NCI-H1092 treated with DMSO at 0.1 percent for 48 hours (cell line): ENCODE results near the gene SPARCL1.
"Not testable (repeated sequence)": the region's sequence is repeated elsewhere in the genome, so short reads cannot be mapped to it uniquely, and the experiment has no call there.

ENCODE experiments used
- DNase-seq: peaks from one replicate; lab custom pipeline; 2025; lab: John Stamatoyannopoulos, UW

Gene SPARCL1

DNA sequence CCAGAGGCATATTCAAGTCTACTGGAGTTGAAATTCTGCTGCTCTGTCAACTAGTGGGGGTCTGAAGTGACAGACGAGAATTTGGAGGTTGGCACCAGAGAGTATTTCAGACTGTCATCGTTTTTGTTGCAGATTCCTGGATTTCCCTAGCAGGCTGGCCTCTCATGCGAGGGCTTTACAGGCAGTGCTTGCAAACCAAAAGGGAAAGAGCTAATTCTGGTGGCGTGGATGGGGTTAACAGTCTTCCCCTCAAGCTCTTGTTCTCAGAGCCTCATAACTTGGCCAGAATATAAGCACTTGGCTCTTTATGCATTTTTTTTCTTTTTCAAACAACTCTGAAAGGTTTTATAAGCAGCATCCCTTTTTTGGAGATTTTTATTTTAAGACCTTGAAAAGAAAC is at the start of gene SPARCL1:
Gene SPARCL1 (minus strand): TSS at position 190 of the 400 bp plus-strand sequence. CDS start 29,802 bp downstream, outside the sequence.
- no peak for DNase-seq

- DNase-seq: no peak
Observed at GRCh38 chr4:87575983-87576382, 46.8 kb upstream of the SPARCL1 start.

GRCh38 chr4:87575408-87575807 is 46.2 kb upstream of the SPARCL1 start:
- DNase-seq: no peak

- no peak for DNase-seq
Observed at GRCh38 chr4:87574996-87575395, 45.8 kb upstream of the SPARCL1 start.

- not testable (repeated sequence) for DNase-seq
Observed at GRCh38 chr4:87574376-87574775, 45.2 kb upstream of the SPARCL1 start.

- DNase-seq: no peak
Observed at GRCh38 chr4:87570290-87570805, 41.2 kb upstream of the SPARCL1 start.

GRCh38 chr4:87567191-87567590 is 38.0 kb upstream of the SPARCL1 start:
- DNase-seq: no peak

DNA sequence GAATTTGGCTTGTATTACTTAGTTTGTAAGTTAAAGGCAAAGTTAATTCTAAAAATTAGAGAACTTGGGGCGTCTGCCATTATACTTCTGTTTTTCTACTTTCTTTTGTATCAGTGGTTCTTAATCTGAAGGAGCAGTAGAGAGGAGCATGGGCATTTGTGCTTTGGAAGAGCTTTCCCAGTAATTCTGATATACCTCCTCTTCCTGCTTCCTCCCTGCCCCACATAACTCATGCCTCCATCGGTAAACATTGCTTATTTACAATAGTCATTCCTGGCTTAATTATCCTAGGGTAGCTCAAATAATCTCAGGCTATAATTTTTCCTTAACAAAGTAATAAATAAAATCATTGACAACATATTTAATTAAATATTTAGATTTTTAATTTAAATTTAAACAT is 37.1 kb upstream of the SPARCL1 start:
- no peak for DNase-seq

DNA sequence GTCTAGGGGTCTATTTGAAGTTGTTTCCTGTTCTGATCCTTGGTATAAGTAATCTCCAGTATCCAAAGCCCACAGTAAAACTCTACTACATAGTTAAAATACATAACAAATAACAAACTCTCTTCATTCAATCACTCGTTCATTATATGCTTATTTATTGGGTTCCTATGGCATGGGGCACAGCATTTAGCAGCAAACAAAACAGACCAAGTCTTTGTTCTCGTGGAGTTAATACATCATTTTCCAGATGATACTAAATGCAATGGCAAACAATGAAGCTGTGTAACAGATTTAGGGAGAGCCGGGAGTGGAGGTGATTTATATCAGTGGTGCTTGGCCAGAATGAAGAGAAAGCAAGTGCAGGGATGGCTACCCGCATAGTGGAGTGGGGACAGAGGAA is 36.6 kb upstream of the SPARCL1 start:
- no peak for DNase-seq

- DNase-seq: no peak
Observed at GRCh38 chr4:87560802-87561201, 31.6 kb upstream of the SPARCL1 start.

DNA sequence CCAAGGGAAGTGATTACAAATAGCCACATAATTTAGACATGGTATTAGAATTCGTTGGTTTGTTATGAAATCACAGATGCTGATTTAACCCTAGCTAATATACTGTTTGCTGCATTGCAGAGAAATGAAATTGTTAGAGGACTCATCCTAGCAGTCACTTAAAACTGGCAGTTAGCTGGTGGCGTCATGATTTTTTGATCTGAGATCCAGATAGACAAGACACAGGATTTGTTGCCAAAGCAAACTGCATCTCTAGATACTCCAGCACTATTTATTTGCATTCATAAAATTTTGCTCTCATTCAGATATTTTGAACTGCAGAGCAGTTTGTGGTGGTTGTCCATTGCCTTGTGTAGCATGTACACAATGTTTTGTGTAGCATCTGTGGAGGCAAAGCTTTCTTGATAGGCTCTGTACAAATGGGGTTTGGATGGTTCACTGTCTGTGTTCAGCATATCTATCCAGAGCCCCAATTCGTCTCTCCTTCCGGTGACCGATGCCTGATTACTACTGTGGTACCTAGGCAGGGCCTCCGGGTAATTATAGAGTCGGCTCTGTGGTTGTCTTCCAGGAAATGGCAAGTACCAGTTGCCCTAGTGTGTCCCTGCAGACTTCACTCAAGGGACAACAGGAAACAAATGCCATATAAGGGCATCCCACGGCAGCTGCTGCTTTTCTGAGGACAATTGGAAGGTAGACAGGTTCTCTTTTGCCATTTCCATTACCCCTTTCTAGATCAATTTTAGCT is 30.1 kb upstream of the SPARCL1 start:
- peak; percentile 70 for DNase-seq

DNA sequence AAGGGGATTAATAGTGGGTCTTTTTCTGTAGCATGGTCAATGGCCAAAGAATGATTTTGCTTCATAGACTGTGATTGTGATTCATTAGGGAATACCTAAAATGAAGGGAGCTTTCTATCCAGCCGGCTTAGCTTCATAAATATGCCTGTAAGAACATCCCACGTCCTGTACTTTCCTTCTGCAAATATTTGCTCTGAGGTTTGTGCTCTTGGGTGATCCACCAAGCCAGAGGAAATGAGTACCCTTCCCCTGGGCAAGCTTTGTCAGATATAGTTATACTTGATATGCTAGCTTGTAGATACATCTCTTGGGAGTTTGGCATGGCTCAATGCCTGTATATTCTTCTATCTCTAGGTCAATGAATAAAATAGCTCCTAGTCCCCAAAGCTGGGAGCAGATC is 28.2 kb upstream of the SPARCL1 start:
- peak; percentile 6 for DNase-seq

DNA sequence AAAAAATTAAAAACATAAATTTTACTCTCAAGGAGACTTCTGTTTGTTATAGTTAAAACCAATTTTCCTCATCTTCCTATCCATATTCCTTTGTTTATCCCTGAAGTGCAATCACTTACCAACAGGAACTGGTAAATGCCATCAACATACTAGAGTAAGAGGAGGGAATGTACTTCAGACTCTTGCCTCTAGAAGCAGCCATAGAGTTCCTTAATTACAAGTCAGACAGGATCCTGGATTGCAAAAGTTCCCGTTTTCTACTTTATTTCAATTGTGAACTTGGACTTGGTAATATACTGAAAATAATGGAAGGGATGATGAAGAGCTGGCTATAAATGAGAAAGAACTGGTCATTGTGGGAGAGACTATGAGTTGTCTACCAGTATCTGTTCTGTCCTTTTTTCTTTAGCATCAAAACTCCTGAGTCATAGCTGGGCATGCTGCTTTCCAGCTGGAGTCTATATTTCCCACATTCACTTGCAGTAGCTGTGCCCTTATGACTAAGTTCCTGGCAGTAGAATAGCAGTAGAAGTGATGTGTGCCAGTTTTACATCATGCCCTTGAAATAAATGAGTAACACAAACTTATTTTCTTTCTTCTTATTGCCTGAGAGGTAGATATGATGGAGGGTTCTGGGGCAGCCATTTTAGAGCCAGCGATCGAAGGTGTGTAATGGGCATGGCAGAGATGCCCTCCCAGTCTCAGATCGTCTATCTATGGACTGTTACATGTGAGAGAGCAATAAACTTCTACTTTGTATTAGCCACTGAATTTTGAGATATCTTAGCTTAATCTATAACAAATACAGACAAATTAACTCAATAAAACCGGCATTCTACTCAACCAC is 26.8 kb upstream of the SPARCL1 start:
- no peak for DNase-seq

GRCh38 chr4:87553182-87553581 is 24.0 kb upstream of the SPARCL1 start:
- DNase-seq: no peak

GRCh38 chr4:87551361-87551760 is 22.2 kb upstream of the SPARCL1 start:
- DNase-seq: no peak

DNA sequence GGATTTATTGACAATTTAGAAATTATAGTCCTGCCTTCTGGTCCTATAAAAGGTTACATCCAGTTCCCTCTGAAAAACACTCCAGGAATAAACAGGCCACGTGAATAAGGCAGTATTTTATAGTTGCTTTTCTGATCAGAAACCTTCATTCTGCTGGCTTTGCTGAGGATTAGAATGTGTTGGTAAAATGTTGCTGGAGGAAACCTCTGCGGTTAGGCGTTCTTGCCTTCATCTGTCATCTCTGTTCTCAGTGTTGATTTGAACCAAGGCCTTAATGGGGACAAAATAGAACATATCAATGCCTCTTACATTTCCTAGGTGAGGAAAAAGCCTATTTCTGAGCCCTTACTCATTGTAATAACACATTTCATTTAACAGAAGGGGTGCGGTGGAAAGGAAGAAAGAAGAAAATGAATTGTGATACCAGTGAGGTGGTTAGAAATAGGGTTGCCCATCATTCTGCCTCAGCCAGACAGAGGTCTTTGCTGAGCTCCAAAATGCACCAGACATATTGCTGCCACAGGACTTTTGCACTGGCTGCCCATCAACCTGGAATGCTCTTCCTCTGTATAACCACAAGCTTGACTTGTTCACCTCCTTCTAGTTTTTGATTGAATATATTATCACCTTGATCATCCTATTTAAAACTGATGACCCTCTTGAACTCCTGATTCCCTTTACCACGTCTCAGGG is 18.0 kb upstream of the SPARCL1 start:
- no peak for DNase-seq

- no peak for DNase-seq
Observed at GRCh38 chr4:87545052-87545451, 15.9 kb upstream of the SPARCL1 start.

DNA sequence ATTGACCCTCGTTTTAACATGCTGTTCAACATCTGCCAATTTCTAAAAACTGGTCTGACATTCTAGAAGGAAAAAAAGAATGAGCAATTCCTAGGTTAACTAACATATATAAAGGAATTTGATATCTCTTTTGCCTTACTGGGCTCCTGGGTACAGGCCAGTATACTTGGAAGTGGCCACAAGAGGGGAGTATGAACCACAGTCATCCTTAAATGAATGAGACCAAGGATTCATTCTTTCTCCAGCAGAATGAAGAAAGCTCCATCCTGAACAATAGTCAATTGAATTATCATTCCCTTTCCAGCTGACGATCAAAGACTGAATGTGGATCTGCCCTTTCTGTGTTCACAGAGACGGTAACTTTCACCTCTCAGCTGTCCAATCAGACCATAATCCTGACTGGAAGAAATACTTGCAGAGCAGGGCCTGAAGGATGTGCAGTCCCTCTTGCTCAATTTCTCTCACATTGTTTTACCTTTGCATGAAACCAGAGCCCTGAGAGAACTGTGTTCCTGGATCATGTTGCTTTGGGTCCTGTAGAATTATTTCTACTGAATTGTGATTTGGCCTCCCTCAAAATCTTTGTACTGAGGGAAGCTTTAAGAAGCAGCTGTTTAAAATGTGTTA is 14.8 kb upstream of the SPARCL1 start:
- no peak for DNase-seq

DNA sequence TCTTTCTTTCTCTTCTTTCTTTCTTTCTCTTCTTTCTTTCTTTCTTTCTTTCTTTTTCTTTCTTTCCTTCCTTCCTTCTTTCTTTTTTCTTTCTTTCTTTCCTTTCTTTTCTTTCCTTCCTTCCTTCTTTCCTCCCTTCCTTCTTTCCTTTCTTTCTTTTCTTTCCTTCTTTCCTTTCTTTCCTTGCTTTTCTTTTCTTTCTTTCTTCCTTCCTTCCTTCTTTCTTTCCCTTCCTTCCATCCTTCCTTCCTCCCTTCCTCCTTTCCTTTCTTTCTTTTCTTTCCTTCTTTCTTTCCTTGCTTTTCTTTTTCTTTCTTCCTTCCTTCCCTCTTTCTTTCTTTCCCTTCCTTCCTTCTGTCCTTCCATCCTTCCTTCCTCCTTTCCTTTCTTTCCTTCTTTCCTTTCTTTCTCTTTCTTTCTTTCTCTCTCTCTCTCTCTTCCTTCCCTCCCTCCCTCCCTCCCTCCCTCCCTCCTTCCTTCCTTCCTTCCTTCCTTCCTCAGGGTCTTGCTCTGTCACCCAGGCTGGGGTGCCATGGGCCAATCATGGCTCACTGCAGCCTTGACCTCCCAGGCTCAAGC is 13.6 kb upstream of the SPARCL1 start:
- no peak for DNase-seq

DNA sequence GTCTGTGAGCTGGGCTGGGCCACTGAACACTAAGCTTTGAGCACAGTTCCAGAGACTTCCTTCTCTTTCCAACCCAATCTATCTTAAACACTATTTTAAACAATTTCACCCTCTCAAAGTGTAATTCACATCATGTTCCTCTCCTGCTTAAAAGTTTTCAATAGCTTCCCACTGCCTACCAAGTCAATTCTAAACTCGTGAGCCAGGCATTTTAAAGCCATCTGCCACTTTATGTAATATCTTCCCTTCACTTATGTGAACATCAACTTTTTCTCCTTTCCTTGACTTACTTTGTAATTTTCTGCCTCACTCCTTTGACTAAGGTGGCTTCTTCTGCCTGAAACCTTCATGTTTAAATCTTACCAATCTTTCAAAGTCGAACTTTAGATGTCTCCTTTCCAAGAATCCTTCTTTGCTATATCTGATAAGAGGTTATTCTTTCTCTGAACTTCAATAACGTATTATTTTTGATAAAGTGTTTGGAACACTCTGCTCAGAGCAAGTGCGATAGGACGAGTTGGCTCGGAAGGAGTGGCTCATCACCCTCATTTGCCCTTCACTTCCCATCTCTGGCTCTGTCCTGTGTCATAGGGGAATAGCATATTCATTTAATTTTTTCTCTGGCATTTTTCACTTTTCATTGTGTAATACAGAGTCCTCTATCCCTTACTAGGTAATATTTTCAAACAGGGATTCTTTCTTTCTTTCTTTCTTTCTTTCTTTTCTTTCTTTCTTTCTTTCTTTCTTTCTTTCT is 13.0 kb upstream of the SPARCL1 start:
- no peak for DNase-seq

- DNase-seq: no peak
Observed at GRCh38 chr4:87541521-87541920, 12.3 kb upstream of the SPARCL1 start.
